Measurements from ENCODE around the gene WFDC11.
A peak's percentile ranks its signal among the peaks of the same experiment; 100 is the strongest.

- TF ChIP-seq RAD21 (conservative IDR thresholded peaks at IDR 0.05) (peak; percentile 35), CTCF (IDR thresholded peaks at IDR 0.05; ENCODE audit: poor library complexity, severe bottlenecking) (peak; percentile 64), EP300 (conservative IDR thresholded peaks at IDR 0.05; ENCODE audit: poor library complexity, severe bottlenecking) (no peak), EZH2 (IDR thresholded peaks at IDR 0.05; ENCODE audit: borderline replicate concordance, insufficient read depth, low read length, poor library complexity, severe bottlenecking) (no peak)
Observed at GRCh38 chr20:45629496-45630100, 40.4 kb downstream of the WFDC11 start, which contains the start of gene WFDC10A.
